Measurements from ENCODE around the gene TRAPPC14.

DNA sequence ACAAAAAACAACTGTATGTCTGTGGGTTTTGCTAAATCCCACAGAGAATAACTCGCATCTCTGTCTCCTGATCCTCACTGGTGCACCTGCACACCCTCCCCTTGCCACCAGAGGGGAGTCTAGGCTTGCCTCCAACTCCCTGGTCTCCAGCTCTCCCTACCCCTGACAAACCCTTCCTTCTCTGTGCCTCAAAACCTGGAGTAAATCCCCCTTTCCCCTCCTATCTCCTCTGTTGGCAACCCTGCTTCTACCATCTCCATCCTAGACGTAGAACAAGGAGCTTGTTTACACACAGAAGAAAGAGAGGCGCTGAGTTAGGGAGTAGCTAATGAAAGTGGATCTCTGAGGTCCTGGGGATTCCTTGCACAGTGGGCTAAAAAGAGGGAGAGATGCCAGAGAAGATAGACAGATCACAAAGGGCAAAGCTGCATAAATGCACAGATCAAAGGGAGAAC lies 25.8 kb downstream of the TRAPPC14 start:
- TF ChIP-seq RELA (CRISPR knock-in tag; IDR thresholded peaks at IDR 0.05), result no peak
- no peak for TF ChIP-seq ZNF441 (CRISPR knock-in tag; IDR thresholded peaks at IDR 0.05; ENCODE audit: borderline replicate concordance)
- TF ChIP-seq ZNF572 (CRISPR knock-in tag; IDR thresholded peaks at IDR 0.05), result no peak

Data from HepG2 (cell line).